GM19099 (cell line): ENCODE data around the gene UBC.

Experiments
- POLR2A ChIP-seq: IDR thresholded peaks from 3 replicates; pipeline ENCODE4 v1.6.1; 2011; ENCODE audit warnings: low read depth; ENCODE audit not compliant: insufficient read length; ENCODE audit errors: extremely low read depth

The UBC gene

DNA sequence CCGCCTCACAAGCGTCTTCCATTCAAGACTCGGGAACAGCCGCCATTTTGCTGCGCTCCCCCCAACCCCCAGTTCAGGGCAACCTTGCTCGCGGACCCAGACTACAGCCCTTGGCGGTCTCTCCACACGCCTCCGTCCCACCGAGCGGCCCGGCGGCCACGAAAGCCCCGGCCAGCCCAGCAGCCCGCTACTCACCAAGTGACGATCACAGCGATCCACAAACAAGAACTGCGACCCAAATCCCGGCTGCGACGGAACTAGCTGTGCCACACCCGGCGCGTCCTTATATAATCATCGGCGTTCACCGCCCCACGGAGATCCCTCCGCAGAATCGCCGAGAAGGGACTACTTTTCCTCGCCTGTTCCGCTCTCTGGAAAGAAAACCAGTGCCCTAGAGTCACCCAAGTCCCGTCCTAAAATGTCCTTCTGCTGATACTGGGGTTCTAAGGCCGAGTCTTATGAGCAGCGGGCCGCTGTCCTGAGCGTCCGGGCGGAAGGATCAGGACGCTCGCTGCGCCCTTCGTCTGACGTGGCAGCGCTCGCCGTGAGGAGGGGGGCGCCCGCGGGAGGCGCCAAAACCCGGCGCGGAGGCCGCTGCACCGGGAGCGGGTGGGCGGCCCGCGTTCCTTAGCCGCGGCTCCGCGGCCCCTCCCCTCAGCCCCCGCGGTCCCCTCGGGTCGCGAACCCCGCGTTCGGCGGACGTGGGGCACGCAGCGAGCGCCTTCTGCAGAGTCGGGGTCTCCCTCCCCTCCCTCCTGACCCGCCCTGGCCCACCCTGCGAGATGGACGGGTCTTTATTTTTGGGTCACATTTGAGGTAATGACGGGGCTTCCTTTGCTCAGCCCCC, at the start of gene UBC:
Gene UBC (minus strand): TSS at position 259 of the 847 bp plus-strand sequence. CDS start 879 bp downstream, outside the sequence.
- peak; percentile 100 for TF ChIP-seq POLR2A

DNA sequence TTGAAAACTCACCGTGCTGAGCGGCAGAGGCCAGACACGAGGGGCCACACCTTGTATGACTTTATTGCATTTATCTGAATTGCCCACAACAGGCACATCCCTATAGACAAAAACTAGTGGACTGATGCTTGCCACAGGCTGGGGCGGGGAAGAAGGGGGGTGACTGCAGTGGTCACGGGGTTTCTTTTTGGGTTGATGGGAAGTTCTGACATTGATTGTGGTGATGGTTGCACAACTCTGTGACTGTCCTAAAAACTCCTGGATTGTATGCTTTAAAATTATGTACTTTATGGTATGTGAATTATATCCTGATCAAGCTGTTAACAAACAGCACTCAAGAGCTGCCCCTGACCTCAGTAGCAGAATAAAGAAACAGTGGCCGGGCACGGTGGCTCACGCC, 48.8 kb upstream of the UBC start:
- no peak for TF ChIP-seq POLR2A

DNA sequence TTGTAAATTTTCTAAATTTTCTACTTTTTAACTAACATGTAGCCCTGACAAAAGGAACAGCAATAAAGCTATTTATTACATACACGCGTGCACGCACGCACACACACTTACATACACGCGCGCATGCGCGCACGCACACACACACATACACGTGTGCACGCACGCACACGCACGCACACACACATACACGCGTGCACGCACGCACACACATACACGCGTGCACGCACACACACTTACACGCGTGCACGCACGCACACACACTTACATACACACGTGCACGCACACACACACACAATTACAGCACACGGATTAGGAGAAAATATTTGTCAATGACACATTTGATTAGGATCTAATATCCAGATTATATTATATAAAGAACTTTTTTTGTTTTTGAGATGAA, 46.6 kb upstream of the UBC start:
- TF ChIP-seq POLR2A: no peak

DNA sequence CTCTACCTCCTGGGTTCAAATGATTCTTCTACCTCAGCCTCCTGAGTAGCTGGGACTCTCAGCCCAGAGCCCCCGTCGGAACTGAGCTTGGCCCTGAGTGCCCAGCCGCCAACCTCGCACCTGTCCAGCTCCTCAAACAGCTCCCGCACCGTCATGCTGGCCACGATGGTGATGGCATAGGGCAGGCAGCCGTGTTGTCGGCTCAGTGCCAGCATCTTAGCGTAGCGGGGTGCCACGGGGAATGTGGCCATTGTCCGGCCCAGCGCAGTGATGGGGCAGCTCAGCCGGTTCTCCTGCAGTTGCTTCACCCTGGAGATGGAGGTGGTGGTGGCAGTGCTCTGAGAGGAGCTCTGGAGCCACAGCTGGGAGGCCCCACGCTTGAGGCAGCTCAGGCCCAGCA, 42.1 kb upstream of the UBC start:
- no peak for TF ChIP-seq POLR2A

DNA sequence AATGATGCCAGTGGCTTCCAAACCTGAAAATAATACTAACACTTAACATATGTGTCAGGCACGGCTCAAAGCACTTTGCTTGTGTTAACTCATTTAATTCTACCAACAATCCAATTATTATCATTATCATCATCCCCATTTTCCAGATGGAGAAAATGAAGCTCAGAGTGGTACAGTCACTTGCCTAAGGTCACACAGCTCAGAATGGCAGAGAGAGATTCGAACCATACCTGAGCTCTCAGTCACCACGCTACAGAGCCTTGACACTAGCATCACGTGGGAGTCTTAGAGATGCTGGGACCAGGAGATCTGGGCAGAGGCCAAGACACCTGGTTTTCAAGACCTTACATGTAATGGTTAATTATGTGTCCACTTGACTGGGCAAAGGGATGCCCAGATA, 40.3 kb upstream of the UBC start:
- TF ChIP-seq POLR2A: no peak

DNA sequence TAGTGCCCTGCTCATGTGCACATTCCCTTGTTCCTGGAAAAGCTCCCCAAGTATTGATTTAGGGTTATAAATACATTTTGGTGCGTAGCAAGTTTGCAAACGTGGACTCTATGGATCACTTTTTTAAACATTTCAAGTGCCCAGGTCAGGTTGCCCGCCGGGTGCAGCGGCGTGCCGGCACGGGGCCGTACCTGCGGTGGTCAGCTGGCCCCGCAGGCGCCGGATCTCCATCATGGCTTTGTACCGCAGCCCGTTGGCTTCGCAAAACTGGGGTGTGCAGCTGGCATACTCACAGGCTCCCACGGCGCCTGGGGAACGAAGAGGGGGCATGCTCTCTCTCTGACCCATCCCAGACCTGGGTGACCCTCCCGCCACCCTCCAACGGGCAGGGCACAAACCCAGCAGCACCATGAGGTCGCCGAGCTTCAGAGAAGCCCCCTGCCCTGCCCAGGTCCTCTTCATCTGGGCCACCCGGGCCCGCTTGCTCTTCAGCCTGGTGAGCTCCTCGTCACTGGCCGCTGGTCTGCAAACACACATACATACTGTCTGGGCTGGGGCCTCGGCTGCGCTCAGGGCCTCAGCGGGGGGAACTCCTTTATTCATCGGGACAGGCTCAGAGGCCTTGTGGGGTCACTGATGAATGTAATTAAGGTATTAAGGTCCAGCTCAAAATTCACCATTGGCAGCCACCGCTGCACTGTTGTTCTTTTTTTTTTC, 39.4 kb upstream of the UBC start:
- TF ChIP-seq POLR2A: no peak

DNA sequence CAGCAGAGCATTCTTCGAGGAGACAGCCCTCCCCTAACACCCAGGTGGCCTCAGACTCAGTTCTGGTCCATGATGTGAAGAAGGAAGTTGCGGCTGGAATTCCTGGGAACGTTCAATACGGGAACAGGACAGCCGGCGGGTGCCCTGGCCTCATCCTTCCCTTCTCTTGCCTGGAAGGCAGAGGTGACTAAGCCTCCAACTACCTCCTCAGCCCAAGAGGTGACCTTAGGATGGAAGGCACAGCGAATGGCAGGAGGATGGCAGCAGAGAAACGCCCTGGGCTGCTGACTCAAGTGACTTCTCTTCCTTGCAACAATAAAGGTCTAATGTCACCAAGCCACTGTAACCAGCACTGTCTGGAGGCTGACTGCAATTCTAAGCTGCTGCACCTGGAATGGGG, 38.4 kb upstream of the UBC start:
- TF ChIP-seq POLR2A: no peak

DNA sequence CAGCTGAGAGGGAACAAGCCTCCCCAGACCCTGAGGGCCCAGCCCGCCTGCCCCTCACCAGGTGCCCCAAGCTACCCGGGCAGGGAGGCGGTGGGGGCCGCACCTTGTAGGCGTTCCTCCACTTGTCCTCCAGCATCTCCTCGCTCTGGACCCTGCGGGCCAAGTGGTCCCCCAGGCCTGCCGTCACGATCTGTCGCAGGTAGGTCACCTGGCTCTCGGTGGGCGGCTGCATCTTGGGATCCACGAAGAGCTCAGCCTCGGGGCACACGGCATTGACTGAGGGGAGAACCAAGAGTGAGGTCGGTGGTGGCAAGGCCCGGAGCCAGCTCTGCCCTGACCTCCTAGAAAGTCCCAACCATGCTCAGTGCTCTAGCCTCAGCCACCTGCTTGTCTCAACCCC, 37.8 kb upstream of the UBC start:
- no peak for TF ChIP-seq POLR2A

DNA sequence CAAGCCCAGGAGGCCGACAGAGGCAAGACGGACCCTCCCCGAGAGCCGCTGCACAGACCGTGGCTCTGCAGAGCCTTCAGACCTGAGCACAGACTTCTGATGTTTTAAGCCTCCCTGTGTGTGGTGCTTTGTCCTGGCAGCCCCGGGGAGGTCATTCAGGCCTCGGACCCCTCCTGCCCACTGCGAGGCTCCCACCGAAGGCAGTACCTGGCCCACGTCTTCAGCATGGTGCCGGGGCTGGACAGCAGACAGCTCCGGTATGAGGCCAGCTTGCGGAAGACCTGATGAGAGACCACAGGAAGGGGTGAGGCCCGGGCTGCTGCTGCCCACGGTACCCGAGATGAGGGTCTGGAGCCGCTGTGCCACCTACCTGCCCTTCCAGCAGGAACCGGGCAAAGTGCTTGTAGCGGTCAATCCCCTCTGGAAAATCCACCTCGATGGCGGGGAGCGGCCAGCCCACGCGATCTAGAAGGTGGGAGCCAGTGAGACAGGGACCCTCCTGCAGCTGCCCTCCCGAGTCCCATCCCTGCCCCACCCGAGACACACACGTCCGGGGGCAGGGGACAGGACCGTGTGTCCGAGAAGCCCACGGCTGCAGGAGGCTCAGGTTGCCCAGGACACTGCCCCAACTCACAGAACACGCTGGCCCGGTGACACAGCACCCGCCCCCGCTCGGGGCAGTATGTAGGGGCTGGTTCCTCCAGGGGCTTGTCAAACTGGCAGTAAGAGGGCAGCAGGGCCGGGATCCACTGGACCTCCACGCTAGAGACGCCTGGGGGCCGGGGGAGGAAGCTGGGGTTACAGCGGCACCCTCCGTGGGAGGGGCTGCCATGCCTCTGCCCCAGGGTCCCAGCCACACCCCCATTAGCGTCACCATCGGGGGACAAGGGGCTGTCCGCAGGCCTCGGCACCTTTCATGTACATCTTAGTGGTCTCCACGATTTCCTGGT, 35.6 kb upstream of the UBC start:
- no peak for TF ChIP-seq POLR2A

DNA sequence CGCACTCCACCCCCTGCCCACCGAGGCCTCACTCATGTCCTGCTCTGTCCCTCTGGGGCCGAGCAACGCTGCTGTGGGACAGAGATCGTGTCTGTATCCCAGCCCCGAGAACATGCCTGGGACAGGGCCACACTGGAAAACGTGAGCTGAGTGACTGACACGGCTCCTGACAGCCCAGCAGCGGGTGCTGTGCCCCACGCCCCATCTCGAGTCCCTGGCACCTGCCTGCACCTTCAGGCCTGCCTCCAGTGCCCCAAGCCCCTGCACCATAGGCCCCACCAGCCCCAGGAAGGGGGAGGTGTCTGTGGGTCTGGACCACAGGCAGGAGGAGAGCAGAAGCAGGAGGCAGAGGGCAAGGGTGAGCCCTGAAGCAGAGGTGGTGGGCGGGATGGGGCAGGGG, 34.6 kb upstream of the UBC start:
- TF ChIP-seq POLR2A: no peak

DNA sequence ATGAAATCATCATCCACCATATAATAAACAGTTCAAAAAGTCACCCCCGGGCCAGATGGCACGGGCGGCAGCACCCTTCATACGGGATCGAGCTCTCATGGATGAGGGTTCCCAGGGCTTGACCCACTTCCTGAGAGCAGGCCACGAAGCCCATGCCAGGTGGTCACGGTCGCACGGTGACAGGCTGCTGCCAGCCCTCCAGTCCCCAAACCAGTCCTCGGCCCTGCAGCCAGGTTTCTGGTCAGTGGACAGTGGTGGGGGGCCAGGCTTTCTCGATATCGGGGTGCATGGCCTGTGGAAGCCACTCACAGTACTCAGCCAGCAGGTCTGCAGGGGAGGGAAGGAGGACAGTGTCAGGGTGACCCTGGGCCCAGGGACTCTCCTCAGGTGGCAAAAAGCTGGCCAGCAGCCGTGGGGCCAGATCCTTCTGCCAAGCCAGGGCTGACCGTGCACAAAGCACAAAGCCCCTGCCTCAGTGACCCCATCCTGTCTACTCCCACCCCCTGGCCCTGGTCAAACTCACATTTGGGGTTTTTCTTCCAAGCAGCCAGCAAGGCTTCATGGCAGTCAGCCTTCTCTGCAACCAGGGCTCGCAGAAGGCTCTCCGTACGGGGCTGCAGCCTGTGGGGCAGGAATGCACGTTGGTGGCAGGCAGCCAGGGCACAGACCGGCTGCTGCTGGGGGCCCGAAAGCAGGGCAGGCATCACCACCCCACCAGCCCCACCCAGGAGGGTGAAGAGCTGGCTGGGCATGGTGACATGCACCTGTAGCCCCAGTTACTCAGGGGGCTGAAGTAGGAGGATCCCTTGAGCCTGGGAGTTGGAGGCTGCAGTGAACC, 33.3 kb upstream of the UBC start:
- no peak for TF ChIP-seq POLR2A

DNA sequence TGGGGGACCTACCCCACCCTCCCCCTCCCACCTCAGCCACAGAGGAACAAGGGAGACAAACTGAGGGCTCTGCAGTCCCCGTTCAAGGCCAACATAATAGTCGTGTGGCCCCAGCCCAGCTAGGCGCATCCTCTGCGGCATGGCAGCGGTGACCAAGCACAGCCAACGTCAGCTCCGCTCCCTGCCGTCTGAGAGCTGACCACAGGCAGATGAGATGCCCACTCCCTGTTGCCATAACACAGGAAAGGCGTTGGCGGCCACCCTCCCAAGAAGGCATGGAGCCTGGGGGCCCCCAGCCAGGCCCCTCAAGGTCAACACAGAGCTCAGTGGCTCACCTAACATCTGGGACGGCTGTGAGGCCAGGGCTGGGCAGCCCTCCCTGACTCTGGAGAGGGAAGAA, 32.6 kb upstream of the UBC start:
- no peak for TF ChIP-seq POLR2A

DNA sequence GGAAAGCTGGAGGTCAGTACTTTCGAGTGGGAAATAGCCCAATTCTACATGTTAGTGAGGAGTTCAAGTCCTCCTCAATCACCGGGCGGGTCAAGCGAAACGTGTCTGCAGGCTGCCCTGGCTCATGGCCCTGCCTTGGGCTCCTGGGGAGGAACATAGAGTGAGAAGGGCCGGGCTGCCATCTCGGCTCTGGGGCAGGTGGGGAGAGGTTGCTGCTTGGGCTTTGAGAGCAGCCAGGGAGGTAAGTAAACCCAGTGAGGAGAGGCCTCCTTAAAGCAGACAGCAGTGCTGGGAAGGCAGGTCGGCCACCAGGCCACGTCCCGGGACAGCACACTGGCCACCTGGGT, 32.0 kb upstream of the UBC start:
- TF ChIP-seq POLR2A: no peak

DNA sequence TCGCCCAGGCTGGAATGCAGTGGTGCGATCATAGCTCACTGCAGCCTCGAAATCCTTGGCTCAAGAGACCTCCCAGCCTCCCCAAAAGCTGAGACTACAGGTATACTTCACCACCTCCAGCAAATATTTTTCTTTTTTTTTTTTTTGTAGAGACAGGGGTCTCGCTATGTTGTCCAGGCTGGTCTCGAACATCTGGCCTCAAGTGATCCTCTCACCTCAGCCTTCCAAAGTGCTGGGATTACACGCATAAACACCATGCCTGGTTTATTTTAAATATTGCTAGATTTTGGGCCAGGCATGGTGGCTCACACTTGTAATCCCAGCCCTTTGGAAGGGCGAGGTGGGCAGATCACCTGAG, 26.7 kb upstream of the UBC start:
- no peak for TF ChIP-seq POLR2A

DNA sequence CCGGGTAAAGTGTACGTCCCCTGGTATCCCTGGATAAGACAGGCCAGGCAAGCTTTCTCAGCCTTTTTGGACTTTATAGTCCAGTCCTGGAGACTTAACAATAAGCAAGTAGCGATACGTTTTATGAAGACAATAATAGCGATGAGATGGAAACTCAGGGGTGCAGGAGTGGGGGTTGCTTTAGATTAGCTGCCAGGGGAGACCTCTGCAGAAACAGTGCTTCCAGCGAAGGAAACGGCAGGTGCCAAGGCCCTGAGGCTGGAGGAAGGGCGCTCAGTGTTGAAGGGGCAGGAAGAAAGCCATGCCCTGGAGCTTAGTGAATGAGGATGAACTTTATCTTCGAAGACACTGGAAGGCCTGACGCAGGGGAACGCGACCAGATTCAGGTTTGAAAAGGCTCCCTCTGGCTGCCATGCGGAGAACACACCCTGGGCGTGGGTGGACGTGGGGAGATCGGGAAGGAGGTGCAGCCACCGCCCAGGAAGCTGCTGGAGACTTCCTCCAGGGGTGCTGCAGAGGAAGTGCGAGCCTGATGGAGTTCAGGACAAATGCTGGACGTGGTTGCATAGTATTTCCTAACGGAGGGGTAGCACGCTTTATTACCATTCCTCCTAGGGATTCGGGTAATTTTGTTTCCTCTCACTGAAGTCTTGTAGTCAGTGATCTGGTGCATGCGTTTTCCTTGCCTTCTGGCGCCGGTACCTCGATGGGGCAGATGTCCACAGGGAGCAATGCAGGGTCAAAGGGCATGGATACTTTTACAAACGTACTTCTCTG, 26.1 kb upstream of the UBC start:
- TF ChIP-seq POLR2A: peak; percentile 57

DNA sequence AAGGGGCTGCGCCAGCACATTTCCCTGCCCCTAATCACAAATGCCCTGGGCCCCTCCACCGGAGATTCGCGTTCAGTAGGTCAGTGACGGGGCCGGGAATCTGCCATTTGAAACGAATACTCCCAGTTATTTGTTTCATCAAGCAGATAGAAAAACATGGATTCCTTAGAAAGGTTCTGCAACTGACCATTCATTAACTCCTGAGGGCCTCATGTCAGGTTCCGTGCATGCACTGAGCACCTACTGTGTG, 25.6 kb upstream of the UBC start:
- TF ChIP-seq POLR2A: no peak
